Measurements from ENCODE around the gene EIF5.

GRCh38 chr14:103372017-103372416 lies 38.0 kb downstream of the EIF5 start:
- no peak for TF ChIP-seq CTCF (IDR thresholded peaks at IDR 0.05)
- no peak for TF ChIP-seq POLR2A (IDR thresholded peaks at IDR 0.05)
